Measurements from ENCODE around the gene MYT1. TPM values are rescaled to one million over a fixed set of nuclear protein-coding genes. Genes with fewer than 3 reads are reported as not detected.

The MYT1 gene
- total and polyA plus RNA-seq, 9 of the 15 experiments (the other 6 are each of a cell fraction or from before 2014, with no cell fraction given) = 0.02 to 0.12 (median 0.06) TPM; not detected in 4

- H3K79me2 ChIP-seq (ENCODE audit: control insufficient read depth, insufficient read depth, low read length) = no peaks in the 10 kb centered on the region
- peaks cover 3% of the 10 kb centered on the region for H3K9me1 ChIP-seq (ENCODE audit: control insufficient read depth, insufficient read depth, low read length)
- H4K20me1 ChIP-seq (replicated peaks; ENCODE audit: control insufficient read depth, insufficient read depth, low read length) = peaks cover 3% of the 10 kb centered on the region; the same call in 1 of the 2 replicates
- no peak overlapping the region for H3K4me2 ChIP-seq (ENCODE audit: insufficient read depth, low read length)
- intact Hi-C loops (cut with micrococcal nuclease) = no loop called here
- ChIA-PET CTCF (ENCODE audit: low intra/inter-chr PET ratio) (no interaction called here), POLR2A (no interaction called here)
- H3K27ac ChIP-seq (ENCODE audit: extremely low read depth, low read depth, low read length) = no peak overlapping the region
- DNase-seq (ENCODE audit: extremely low read depth in 1 of 4, low spot score in 3 of 4) = no peak
- no peak for ATAC-seq
- peaks cover 31 to 58% of the 10 kb centered on the region in 2 experiments; a peak in 4 of 5 replicates for H3K4me1 ChIP-seq (replicated peaks in 1 of 2; ENCODE audit: control insufficient read depth in 2 of 2, insufficient read depth in 2 of 2, low read length in 2 of 2)
- H2AFZ ChIP-seq (ENCODE audit: low read depth, low read length) = no peak overlapping the region
- BruUV-seq (replicated peaks) = no TSS peak
- no peak overlapping the region for H3K4me3 ChIP-seq
- 0 out of 2 replicates have a peak, but pooled peaks have one; percentile 41 for TF ChIP-seq NR2C2 (CRISPR knock-in tag; IDR thresholded peaks at IDR 0.05)
- TF ChIP-seq NR2C2 (tag; IDR thresholded peaks at IDR 0.05) = no peak
- no peak for TF ChIP-seq RFX5 (IDR thresholded peaks at IDR 0.05; ENCODE audit: low read depth, low read length)
- 33% methylated on average over 14 of the region's 14 CpGs for WGBS (ENCODE audit: insufficient coverage, low coverage, missing lambda C conversion rate)
- in situ Hi-C loops (cut with MboI) = no loop called here
- peak overlapping the region in 1 of 2 experiments; percentile 24; a peak in 1 of 4 replicates for H3K9ac ChIP-seq (ENCODE audit: insufficient read depth in 1 of 2, low read depth in 2 of 2, low read length in 2 of 2)
- no peaks in the 10 kb centered on the region for H3K36me3 ChIP-seq (ENCODE audit: control insufficient read depth, insufficient read depth, low read length)
- H3K27me3 ChIP-seq (ENCODE audit: control insufficient read depth in 2 of 2, insufficient read depth in 2 of 2, low read length in 2 of 2) = peaks cover 8 to 33% of the 10 kb centered on the region in 2 experiments; a peak in 3 of 5 replicates
- H3K9me3 ChIP-seq (replicated peaks; ENCODE audit: control insufficient read depth, insufficient read depth, low read depth, low read length) = no peaks in the 10 kb centered on the region
- no peak for FAIRE-seq
Measured at GRCh38 chr20:64225828-64226598, 61.8 kb downstream of the MYT1 start.
